Endothelial cell (in vitro differentiated cells): ENCODE data around the gene CUL1. TPM values are rescaled to one million over a fixed set of nuclear protein-coding genes. Genes with fewer than 3 reads are reported as not detected.

ENCODE experiments used
- DNase-seq: peaks from one replicate; pipeline ENCODE4 v3.0.0; 2021; ENCODE audit warnings: low spot score
- H3K27ac Mint-ChIP-seq: one replicate; pipeline ENCODE4 v1.8.0; 2021; ENCODE audit warnings: mixed read lengths, inconsistent platforms; ENCODE audit not compliant: unreplicated experiment
- H3K27me3 Mint-ChIP-seq: one replicate; pipeline ENCODE4 v1.8.0; 2021; ENCODE audit warnings: mild to moderate bottlenecking, moderate library complexity, mixed read lengths, inconsistent platforms; ENCODE audit not compliant: unreplicated experiment
- H3K36me3 Mint-ChIP-seq: one replicate; pipeline ENCODE4 v1.8.0; 2021; ENCODE audit warnings: mild to moderate bottlenecking, low read depth, mixed read lengths, inconsistent platforms; ENCODE audit not compliant: unreplicated experiment
- H3K4me1 Mint-ChIP-seq: one replicate; pipeline ENCODE4 v1.8.0; 2021; ENCODE audit warnings: mild to moderate bottlenecking, mixed read lengths, inconsistent platforms; ENCODE audit not compliant: unreplicated experiment
- H3K4me3 Mint-ChIP-seq: one replicate; pipeline ENCODE4 v1.8.0; 2021; ENCODE audit warnings: mild to moderate bottlenecking, mixed read lengths, inconsistent platforms; ENCODE audit not compliant: unreplicated experiment
- H3K9me3 Mint-ChIP-seq: one replicate; pipeline ENCODE4 v1.8.0; 2021; ENCODE audit warnings: mixed read lengths, inconsistent platforms; ENCODE audit not compliant: unreplicated experiment
- total RNA-seq: library from RNA; stranded (reverse); fragmentation: NEBNext Ultra II Directional; extraction: Animal tissue kit (Norgen Biotek cat#: 25700); gene quantifications from one replicate; pipeline ENCODE4 v1.2.1, GENCODE V29; 2021; ENCODE audit not compliant: unreplicated experiment
- TF ChIP-seq, protein P1 (sequence below): fragments of 200-600 bp; sonication (generic); IDR thresholded peaks from one replicate; pipeline ENCODE4 v1.5.0; 2021; ENCODE audit warnings: antibody characterized with exemption; ENCODE audit not compliant: unreplicated experiment

CUL1 gene
- total RNA-seq, 1 donor from 2014 or later = 54.5 TPM

DNA sequence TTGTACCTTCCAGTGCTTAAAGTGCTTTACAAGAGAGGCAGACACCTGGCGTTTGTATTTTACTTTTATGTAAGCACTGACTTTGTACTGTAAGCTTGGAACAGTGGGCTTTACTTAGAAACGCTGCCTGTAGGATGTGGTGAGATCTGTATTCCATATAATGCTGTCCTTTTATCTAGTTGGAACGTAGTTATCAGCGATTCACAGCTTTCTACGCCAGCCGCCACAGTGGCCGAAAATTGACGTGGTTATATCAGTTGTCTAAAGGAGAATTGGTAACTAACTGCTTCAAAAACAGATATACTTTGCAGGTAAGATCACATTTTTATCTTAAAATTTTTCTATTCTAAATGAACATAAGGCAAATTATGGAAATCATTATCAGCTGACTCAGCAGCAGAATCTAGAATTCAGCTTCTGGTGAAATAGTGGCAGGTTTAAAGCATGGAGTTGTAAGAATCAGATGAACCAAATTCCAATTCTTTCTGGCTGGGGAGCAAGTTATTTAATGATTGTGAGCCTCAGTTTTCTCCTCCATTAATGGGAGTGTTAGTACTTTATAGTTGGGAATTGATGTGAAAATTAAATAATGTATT, 91.5 kb downstream of the CUL1 start:
- no peak overlapping the region for H3K4me3 Mint-ChIP-seq
- TF ChIP-seq, protein P1, sequence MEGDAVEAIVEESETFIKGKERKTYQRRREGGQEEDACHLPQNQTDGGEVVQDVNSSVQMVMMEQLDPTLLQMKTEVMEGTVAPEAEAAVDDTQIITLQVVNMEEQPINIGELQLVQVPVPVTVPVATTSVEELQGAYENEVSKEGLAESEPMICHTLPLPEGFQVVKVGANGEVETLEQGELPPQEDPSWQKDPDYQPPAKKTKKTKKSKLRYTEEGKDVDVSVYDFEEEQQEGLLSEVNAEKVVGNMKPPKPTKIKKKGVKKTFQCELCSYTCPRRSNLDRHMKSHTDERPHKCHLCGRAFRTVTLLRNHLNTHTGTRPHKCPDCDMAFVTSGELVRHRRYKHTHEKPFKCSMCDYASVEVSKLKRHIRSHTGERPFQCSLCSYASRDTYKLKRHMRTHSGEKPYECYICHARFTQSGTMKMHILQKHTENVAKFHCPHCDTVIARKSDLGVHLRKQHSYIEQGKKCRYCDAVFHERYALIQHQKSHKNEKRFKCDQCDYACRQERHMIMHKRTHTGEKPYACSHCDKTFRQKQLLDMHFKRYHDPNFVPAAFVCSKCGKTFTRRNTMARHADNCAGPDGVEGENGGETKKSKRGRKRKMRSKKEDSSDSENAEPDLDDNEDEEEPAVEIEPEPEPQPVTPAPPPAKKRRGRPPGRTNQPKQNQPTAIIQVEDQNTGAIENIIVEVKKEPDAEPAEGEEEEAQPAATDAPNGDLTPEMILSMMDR = no peak
- peaks cover 1% of the 10 kb centered on the region for H3K27me3 Mint-ChIP-seq
- H3K4me1 Mint-ChIP-seq = no peaks in the 10 kb centered on the region
- no peak overlapping the region for H3K27ac Mint-ChIP-seq
- peaks cover 61% of the 10 kb centered on the region for H3K36me3 Mint-ChIP-seq
- no peak for DNase-seq
- H3K9me3 Mint-ChIP-seq = no peaks in the 10 kb centered on the region

DNA sequence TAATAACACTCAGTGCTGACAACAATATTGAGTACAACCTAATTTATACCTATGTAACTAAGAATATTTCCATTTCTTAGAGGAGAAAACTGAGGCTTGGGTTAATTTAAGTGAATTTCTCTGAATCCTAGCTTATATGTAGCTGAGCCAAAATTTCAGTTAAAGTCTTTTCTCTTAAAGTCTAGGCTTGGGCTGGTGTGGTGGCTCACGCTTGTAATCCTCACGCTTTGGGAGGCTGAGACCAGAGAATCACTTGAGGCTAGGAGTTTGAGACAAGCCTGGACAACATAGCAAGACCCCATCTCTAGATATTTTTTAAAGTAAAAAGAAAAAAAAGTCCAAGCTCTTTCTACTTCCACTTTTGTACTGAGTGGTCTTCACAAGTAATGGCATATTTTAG, 92.1 kb downstream of the CUL1 start:
- DNase-seq = no peak
- no peaks in the 10 kb centered on the region for H3K27me3 Mint-ChIP-seq
- H3K4me1 Mint-ChIP-seq = no peaks in the 10 kb centered on the region
- TF ChIP-seq, protein P1 = no peak
- peaks cover 59% of the 10 kb centered on the region for H3K36me3 Mint-ChIP-seq
- H3K4me3 Mint-ChIP-seq = no peak overlapping the region
- no peaks in the 10 kb centered on the region for H3K9me3 Mint-ChIP-seq
- no peak overlapping the region for H3K27ac Mint-ChIP-seq

DNA sequence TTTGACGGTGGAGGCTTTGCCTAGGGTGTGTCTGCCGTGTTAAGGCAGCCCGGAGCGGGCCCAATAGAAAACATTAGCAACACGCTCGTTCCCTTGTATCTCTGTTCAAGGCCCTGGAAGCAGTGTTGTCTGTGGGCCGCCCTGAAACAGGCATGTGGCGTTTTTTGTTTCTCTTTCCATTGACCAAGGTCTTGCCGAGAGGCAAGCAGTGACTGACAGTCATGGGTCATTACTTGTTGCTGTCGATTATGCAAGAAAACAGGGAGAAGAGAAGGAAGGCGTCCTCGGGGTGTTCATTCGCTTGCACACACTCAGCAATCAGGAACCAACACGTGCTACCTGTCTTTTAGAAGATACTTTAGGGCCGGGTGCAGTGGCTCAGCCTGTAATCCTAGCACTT, 92.8 kb downstream of the CUL1 start:
- Mint-ChIP-seq H3K27ac (no peak overlapping the region), H3K9me3 (no peaks in the 10 kb centered on the region), H3K4me1 (no peaks in the 10 kb centered on the region), H3K27me3 (no peaks in the 10 kb centered on the region), H3K4me3 (no peak overlapping the region), H3K36me3 (peaks cover 62% of the 10 kb centered on the region)
- DNase-seq = no peak
- TF ChIP-seq, protein P1 = no peak

DNA sequence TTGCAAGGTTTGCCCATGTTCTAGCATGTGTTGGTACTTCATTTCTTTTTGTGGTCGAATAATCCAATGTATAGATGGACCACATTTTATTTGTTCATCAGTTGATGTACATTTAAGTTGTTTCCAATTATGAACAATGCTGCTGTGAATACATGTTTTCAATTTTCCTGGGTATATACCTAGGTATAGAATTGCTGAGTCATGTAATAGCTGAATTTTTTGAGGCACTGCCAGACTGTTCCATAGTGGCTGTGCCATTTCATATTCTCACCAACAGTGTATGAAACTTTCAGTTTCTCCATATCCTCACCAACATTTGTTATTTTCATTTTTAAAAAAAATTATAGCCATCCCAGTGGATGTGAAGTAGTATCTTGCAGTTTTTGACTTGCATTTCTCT, 94.9 kb downstream of the CUL1 start:
- no peak overlapping the region for H3K27ac Mint-ChIP-seq
- peaks cover 49% of the 10 kb centered on the region for H3K36me3 Mint-ChIP-seq
- H3K9me3 Mint-ChIP-seq = no peaks in the 10 kb centered on the region
- DNase-seq = no peak
- no peaks in the 10 kb centered on the region for H3K27me3 Mint-ChIP-seq
- H3K4me1 Mint-ChIP-seq = no peaks in the 10 kb centered on the region
- H3K4me3 Mint-ChIP-seq = no peak overlapping the region
- TF ChIP-seq, protein P1 = no peak

DNA sequence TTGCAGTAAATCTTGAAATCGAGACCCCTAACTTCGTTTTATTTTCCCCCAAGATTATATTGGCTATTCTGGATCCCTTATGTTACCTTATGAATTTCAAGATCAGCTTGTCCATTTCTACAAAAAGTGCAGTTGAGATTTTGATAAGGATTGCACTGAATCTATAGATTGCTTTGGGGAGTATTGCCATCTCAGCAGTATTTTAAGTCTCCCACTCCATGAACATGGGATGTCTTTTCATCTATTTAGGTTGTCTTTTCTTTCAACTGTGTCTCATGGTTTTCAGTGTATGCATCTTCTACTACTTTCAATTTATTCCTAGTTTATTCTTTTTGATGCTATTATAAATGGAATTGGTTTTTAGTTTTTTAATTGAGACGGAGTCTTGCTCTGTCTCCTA, 95.8 kb downstream of the CUL1 start:
- DNase-seq = no peak
- H3K4me1 Mint-ChIP-seq = no peaks in the 10 kb centered on the region
- TF ChIP-seq, protein P1 = no peak
- no peak overlapping the region for H3K27ac Mint-ChIP-seq
- H3K27me3 Mint-ChIP-seq = no peaks in the 10 kb centered on the region
- no peaks in the 10 kb centered on the region for H3K9me3 Mint-ChIP-seq
- no peak overlapping the region for H3K4me3 Mint-ChIP-seq
- peaks cover 50% of the 10 kb centered on the region for H3K36me3 Mint-ChIP-seq
